Kidney (tissue), 14 donors: ENCODE data around the gene RDH13. TPM values are rescaled to one million over a fixed set of nuclear protein-coding genes. Genes with fewer than 3 reads are reported as not detected.
A peak's percentile ranks its signal among the peaks of the same experiment; 100 is the strongest.
"Not testable (repeated sequence)": the region's sequence is repeated elsewhere in the genome, so short reads cannot be mapped to it uniquely, and the experiment has no call there.

Experiments
- DNase-seq, 5 donors: peaks; one replicate each; pipeline ENCODE4 v3.0.0-alpha.2; 2013 to 2020
- FAIRE-seq: peaks from 2 replicates; lab custom pipeline; 2012; peaks lifted over from hg19 to GRCh38; lab: Jason Lieb, UNC
- H3K27ac ChIP-seq, 2 donors: one replicate each; pipeline ENCODE4 v1.7.0; 2013; ENCODE audit warnings: low read depth in 2 of 2, low read length in 2 of 2, inconsistent platforms in 1 of 2
- H3K27me3 ChIP-seq: one replicate; pipeline ENCODE4 v1.7.1; 2013; ENCODE audit warnings: low read length, inconsistent platforms; ENCODE audit not compliant: control insufficient read depth, insufficient read depth
- H3K36me3 ChIP-seq, 3 donors: one replicate each; pipeline versions ENCODE4 v1.7.0 to v1.7.1; 2013; ENCODE audit warnings: low read length in 3 of 3, control low read depth in 1 of 3, inconsistent platforms in 1 of 3; ENCODE audit not compliant: insufficient read depth in 3 of 3, control insufficient read depth in 2 of 3
- H3K4me1 ChIP-seq, 3 donors: one replicate each; pipeline versions ENCODE4 v1.7.0 to v1.7.1; 2013; ENCODE audit warnings: low read length in 3 of 3, inconsistent platforms in 1 of 3, low read depth in 1 of 3; ENCODE audit not compliant: control insufficient read depth in 2 of 3, insufficient read depth in 2 of 3
- H3K4me3 ChIP-seq, 3 donors: one replicate each; pipeline versions ENCODE4 v1.7.0 to v1.8.1; 2013; ENCODE audit warnings: low read length in 3 of 3, control low read depth in 1 of 3, inconsistent platforms in 1 of 3
- H3K9ac ChIP-seq, 3 donors: one replicate each; pipeline versions ENCODE4 v1.7.0 to v1.7.1; 2013; ENCODE audit warnings: low read length in 3 of 3, control low read depth in 1 of 3, inconsistent platforms in 1 of 3
- H3K9me3 ChIP-seq, 3 donors: one replicate each; pipeline versions ENCODE4 v1.7.0 to v1.7.1; 2013; ENCODE audit warnings: low read length in 3 of 3, control low read depth in 1 of 3, inconsistent platforms in 1 of 3; ENCODE audit not compliant: control insufficient read depth in 2 of 3, insufficient read depth in 1 of 3
- CTCF ChIP-seq: IDR thresholded peaks from 3 replicates; pipeline ENCODE4 v1.5.1; 2012; ENCODE audit warnings: mild to moderate bottlenecking, moderate library complexity, borderline replicate concordance; ENCODE audit not compliant: insufficient read depth; ENCODE audit errors: extremely low read depth
- intact Hi-C: fragments of 100-400 bp; cut with DNase I; formaldehyde crosslinking; loops from one replicate; pipeline ENCODE4 v1.11.1; 2022
- polyA plus RNA-seq: library from polyadenylated mRNA; stranded (reverse); fragments of 350-450 nt; fragmentation: Illumina TruSeq; extraction: RNeasy Lipid Tissue Mini Kit (QIAGEN cat#74804); gene quantifications from one replicate; pipeline ENCODE4 v1.2.3, GENCODE V29; 2014; ENCODE audit warnings: low read depth, low replicate concordance; ENCODE audit not compliant: insufficient read depth
- total RNA-seq: library from RNA; stranded (reverse); fragmentation: NEBNext Ultra II Directional; extraction: Animal tissue kit (Norgen Biotek cat#: 25700); gene quantifications from one replicate; pipeline ENCODE4 v1.2.1, GENCODE V29; 2021
- donor health status: control.
- donor health status: control.
- donor health status: control.
- donor health status: control.
- donor health status: control.
- donor health status: DM: yes; HTN: yes; CAD: no.
- donor health status: Normal renal cell carcinoma (clear cell type).

The RDH13 gene
- total and polyA plus RNA-seq, 2 donors from 2014 or later: 24.9 to 38.7 TPM

- H3K36me3 ChIP-seq: peaks cover 0 to 7% (median 6%) of the 10 kb centered on the region in 3 donors
- TF ChIP-seq CTCF: no peak
Observed at GRCh38 chr19:55041244-55041626, 21.7 kb downstream of the RDH13 start.

DNA sequence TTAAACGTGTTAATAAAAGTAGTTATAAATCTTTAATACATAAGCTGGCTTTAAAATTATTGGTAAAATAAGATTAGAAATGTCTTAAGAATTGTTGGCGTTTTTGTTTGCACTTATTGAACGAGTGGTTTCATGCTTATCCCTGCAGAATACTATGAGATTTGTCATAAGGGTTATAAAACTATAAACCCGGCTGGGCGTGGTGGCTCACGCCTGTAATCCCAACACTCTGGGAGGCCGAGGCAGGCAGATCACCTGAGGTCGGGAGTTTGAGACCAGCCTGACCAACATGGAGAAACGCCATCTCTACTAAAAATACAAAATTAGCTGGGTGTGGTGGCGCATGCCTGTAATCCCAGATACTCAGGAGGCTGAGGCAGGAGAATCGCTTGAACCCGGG lies 22.3 kb downstream of the RDH13 start:
- H3K9ac ChIP-seq, H3K9me3 ChIP-seq, DNase-seq, H3K27ac ChIP-seq, H3K4me1 ChIP-seq, intact Hi-C loops, H3K4me3 ChIP-seq, H3K36me3 ChIP-seq, H3K27me3 ChIP-seq, FAIRE-seq: not testable (repeated sequence)

More at GRCh38 chr19:55041244-55041626, 21.7 kb downstream of the RDH13 start:
- peak overlapping the region in 1 of 2 donors; percentile 32 for H3K27ac ChIP-seq
- H3K4me1 ChIP-seq: no peaks in the 10 kb centered on the region
- H3K9ac ChIP-seq: no peak overlapping the region
- no peak overlapping the region for H3K4me3 ChIP-seq
- intact Hi-C loops: no loop called here
- no peak for FAIRE-seq
- H3K9me3 ChIP-seq: no peaks in the 10 kb centered on the region
- DNase-seq: peak in 1 of 5 donors; percentile 32
- no peaks in the 10 kb centered on the region for H3K27me3 ChIP-seq

- H3K4me3 ChIP-seq, H3K9ac ChIP-seq, H3K27me3 ChIP-seq, H3K36me3 ChIP-seq, H3K4me1 ChIP-seq, FAIRE-seq, H3K27ac ChIP-seq, H3K9me3 ChIP-seq, intact Hi-C loops: not testable (repeated sequence)
- peak in 1 of 5 donors; percentile 15 for DNase-seq
Observed at GRCh38 chr19:55037603-55038002, 25.3 kb downstream of the RDH13 start.

DNA sequence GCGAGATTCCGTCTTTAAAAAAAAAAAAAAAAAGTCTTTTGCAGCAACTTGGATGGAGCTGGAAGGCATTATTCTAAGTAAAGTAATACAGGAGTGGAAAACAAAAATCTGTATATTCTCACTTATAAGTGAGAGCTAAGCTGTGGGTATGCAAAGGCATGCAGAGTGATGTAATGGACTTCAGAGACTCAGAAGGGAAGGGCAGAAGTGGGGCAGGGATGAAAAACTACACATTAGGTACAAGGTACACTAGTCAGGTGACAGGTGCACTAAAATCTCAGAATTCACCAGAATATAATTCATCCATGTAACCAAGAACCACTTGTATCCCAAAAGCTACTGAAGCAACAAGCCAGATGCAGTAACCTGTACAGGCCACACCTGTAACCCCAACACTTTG lies 26.9 kb downstream of the RDH13 start:
- Histone ChIP-seq H3K27ac (no peak overlapping the region), H3K9ac (no peak overlapping the region), H3K4me3 (no peak overlapping the region), H3K36me3 (no peaks in the 10 kb centered on the region), H3K27me3 (no peaks in the 10 kb centered on the region), H3K9me3 (no peaks in the 10 kb centered on the region), H3K4me1 (no peaks in the 10 kb centered on the region)
- no peak for TF ChIP-seq CTCF
- DNase-seq (no peak), FAIRE-seq (no peak)
- intact Hi-C loops: no loop called here
